ENCODE results near the gene IFT81.
"Not testable (repeated sequence)": the region's sequence is repeated elsewhere in the genome, so short reads cannot be mapped to it uniquely, and the experiment has no call there.

The IFT81 gene

GRCh38 chr12:110109837-110110535, 14.2 kb upstream of the IFT81 start:
- peak; percentile 11 for DNase-seq (ENCODE audit: low read depth)
- TF ChIP-seq, protein P1, sequence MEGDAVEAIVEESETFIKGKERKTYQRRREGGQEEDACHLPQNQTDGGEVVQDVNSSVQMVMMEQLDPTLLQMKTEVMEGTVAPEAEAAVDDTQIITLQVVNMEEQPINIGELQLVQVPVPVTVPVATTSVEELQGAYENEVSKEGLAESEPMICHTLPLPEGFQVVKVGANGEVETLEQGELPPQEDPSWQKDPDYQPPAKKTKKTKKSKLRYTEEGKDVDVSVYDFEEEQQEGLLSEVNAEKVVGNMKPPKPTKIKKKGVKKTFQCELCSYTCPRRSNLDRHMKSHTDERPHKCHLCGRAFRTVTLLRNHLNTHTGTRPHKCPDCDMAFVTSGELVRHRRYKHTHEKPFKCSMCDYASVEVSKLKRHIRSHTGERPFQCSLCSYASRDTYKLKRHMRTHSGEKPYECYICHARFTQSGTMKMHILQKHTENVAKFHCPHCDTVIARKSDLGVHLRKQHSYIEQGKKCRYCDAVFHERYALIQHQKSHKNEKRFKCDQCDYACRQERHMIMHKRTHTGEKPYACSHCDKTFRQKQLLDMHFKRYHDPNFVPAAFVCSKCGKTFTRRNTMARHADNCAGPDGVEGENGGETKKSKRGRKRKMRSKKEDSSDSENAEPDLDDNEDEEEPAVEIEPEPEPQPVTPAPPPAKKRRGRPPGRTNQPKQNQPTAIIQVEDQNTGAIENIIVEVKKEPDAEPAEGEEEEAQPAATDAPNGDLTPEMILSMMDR (IDR thresholded peaks at IDR 0.05; ENCODE audit: insufficient read depth, low read depth, low read length, missing control alignments) = no peak
- no peak overlapping the region for H3K4me3 ChIP-seq (ENCODE audit: low read depth, low read length)

DNA sequence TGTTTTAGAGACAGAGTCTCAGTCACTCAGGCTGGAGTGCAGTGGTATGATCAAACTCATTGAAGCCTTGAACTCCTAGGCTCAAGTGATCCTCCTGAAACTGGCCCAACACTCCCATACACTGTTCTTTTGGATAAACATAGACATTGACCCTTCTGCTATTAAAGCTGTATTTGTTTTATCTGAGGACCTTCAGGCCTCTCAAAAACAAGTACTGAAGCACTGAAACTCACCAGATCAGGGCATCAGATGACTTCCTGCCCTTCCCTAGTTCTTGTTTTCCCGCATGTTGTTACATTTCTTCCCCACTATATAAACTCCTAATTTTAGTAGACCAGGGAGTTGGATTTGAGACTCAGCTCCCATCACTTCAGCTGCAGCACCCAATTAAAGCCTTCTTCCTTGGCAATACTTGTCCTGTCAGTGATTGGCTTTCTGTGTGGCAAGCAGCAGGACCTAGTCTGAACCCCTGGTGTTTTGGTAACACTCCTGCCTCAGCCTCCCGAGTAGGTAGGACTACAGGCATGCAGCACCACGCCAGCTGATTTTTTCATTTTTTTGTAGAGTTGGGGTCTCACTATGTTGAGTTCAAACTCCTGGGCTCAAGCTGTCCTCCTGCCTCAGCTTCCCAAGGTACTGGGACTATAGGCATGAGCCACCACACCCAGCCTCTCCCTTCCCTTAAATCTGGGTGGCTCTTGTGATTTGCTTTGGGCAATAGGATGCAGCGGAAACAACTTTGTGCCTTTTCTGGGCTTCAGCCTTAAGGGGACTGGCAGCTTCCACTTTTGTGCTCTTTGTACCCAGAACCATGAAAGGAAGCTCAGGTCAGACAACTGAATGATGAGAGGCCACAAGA, 12.5 kb upstream of the IFT81 start:
- TF ChIP-seq, protein P1 (IDR thresholded peaks at IDR 0.05; ENCODE audit: insufficient read depth, low read depth, low read length, missing control alignments) = no peak
- DNase-seq (ENCODE audit: low read depth) = no peak
- H3K4me3 ChIP-seq (ENCODE audit: low read depth, low read length) = no peak overlapping the region

- H3K4me3 ChIP-seq (ENCODE audit: low read depth, low read length) = no peak overlapping the region
- no peak for DNase-seq (ENCODE audit: low read depth)
- TF ChIP-seq, protein P1 (IDR thresholded peaks at IDR 0.05; ENCODE audit: insufficient read depth, low read depth, low read length, missing control alignments) = no peak
Observed at GRCh38 chr12:110112335-110112660, 11.9 kb upstream of the IFT81 start.

DNA sequence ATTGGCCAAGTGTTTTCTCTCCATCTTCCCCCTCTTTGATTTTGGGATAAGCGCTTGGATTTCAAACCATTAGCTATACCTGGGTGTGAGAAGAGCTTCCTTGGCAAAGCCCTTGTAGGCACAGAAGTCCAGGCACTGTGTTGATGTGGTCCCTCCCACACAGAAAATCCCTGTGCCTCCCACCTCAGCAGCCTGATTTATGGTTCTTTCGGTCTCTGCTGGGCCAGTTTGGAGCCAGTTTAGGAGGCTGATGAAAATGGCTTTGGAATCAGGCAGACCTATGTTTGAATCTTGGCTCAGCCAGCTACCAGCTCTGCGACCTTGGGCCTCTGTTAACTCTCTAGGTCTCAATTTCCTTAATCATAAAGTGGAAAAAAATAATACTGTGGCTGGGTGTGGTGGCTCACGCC, 9.6 kb upstream of the IFT81 start:
- no peak for DNase-seq (ENCODE audit: low read depth)
- no peak overlapping the region for H3K4me3 ChIP-seq (ENCODE audit: low read depth, low read length)
- TF ChIP-seq, protein P1 (IDR thresholded peaks at IDR 0.05; ENCODE audit: insufficient read depth, low read depth, low read length, missing control alignments) = no peak

GRCh38 chr12:110115675-110116074, 8.5 kb upstream of the IFT81 start:
- no peak overlapping the region for H3K4me3 ChIP-seq (ENCODE audit: low read depth, low read length)
- TF ChIP-seq, protein P1 (IDR thresholded peaks at IDR 0.05; ENCODE audit: insufficient read depth, low read depth, low read length, missing control alignments) = no peak
- no peak for DNase-seq (ENCODE audit: low read depth)

DNA sequence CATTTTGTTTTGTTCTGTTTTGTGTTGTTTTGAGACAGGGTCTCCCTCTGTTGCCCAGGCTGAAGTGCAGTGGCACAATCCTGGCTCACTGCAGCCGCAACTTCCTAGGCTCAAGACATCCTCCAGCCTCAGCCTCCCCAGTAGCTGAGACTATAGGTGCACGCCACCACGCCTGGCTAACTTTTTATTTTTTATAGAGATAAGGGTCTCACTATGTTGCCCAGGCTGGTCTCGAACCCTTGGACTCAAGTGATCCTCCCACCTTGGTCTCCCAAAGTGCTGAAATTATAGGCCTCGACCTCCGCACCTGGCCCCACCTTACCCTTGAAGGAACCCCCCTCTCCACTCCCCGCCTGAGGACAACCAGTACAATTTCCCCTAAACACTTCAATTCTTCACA, 7.5 kb upstream of the IFT81 start:
- no peak overlapping the region for H3K4me3 ChIP-seq (ENCODE audit: low read depth, low read length)
- TF ChIP-seq, protein P1 (IDR thresholded peaks at IDR 0.05; ENCODE audit: insufficient read depth, low read depth, low read length, missing control alignments) = no peak
- no peak for DNase-seq (ENCODE audit: low read depth)

- H3K4me3 ChIP-seq (ENCODE audit: low read depth, low read length); DNase-seq (ENCODE audit: low read depth): not testable (repeated sequence)
Observed at GRCh38 chr12:110117210-110117609, 6.9 kb upstream of the IFT81 start.
